Measurements from ENCODE around the gene PSG6. TPM values are rescaled to one million over a fixed set of nuclear protein-coding genes. Genes with fewer than 3 reads are reported as not detected.
"Not testable (repeated sequence)": the region's sequence is repeated elsewhere in the genome, so short reads cannot be mapped to it uniquely, and the experiment has no call there.

PSG6 gene
- total and polyA plus RNA-seq, 2 of the 8 experiments (the other 6 are each of a cell fraction or from before 2014, with no cell fraction given), result not detected

- H3K4me2 ChIP-seq (ENCODE audit: insufficient read depth in 1 of 2, low read depth in 2 of 2, low read length in 2 of 2); H3K23me2 ChIP-seq (ENCODE audit: low read depth, low read length); H2BK12ac ChIP-seq (ENCODE audit: low read depth, low read length); H3K36me3 ChIP-seq (ENCODE audit: control insufficient read depth in 2 of 4, insufficient read depth in 4 of 4, low read length in 3 of 4); H4K5ac ChIP-seq (ENCODE audit: insufficient read length, low read depth, low read length); H4K20me1 ChIP-seq (replicated peaks in 1 of 2; ENCODE audit: control insufficient read depth in 1 of 2, insufficient read depth in 2 of 2, low read length in 2 of 2); H3K27me3 ChIP-seq (replicated peaks in 1 of 4; ENCODE audit: control insufficient read depth in 3 of 4, extremely low read depth in 1 of 4, insufficient read depth in 3 of 4, low read length in 3 of 4); H3K79me2 ChIP-seq (ENCODE audit: control insufficient read depth in 1 of 2, insufficient read depth in 2 of 2, low read length in 2 of 2); H2BK20ac ChIP-seq (ENCODE audit: low read length); H3K79me1 ChIP-seq (ENCODE audit: low read depth, low read length); H3K9ac ChIP-seq (replicated peaks in 1 of 4; ENCODE audit: extremely low read depth in 1 of 4, low read depth in 3 of 4, low read length in 3 of 4); H2BK120ac ChIP-seq (replicated peaks; ENCODE audit: low read depth, low read length); DNase-seq (ENCODE audit: low read depth in 1 of 2, low spot score in 2 of 2); H3K27ac ChIP-seq (ENCODE audit: low read depth, low read length); CTCF ChIA-PET (ENCODE audit: partially characterized antibody); H3K4me1 ChIP-seq (replicated peaks in 1 of 4; ENCODE audit: control insufficient read depth in 3 of 4, insufficient read depth in 4 of 4, low read length in 3 of 4); H4K8ac ChIP-seq (ENCODE audit: extremely low read depth, insufficient read depth, low read length); H3K56ac ChIP-seq (replicated peaks; ENCODE audit: insufficient read length, low read depth, low read length); H2BK5ac ChIP-seq (ENCODE audit: low read depth, low read length); H3K14ac ChIP-seq (ENCODE audit: insufficient read length); H3K18ac ChIP-seq (ENCODE audit: extremely low read depth, low read length); FAIRE-seq; H2BK15ac ChIP-seq (ENCODE audit: low read length); POLR2A ChIA-PET (ENCODE audit: partially characterized antibody); H4K91ac ChIP-seq (replicated peaks; ENCODE audit: insufficient read length, low read length); H3K23ac ChIP-seq (ENCODE audit: insufficient read length); H2AK5ac ChIP-seq (ENCODE audit: low read depth, low read length); H3K4me3 ChIP-seq (ENCODE audit: extremely low read depth in 1 of 4, insufficient read depth in 2 of 4, low read depth in 3 of 4, low read length in 4 of 4); H3K4ac ChIP-seq (replicated peaks; ENCODE audit: insufficient read length, low read depth, low read length); H2AFZ ChIP-seq (ENCODE audit: low read length): not testable (repeated sequence)
- H3K9me3 ChIP-seq (ENCODE audit: insufficient read depth in 2 of 2, low read depth in 1 of 2, low read length in 1 of 2), result peaks cover 24 to 75% of the 10 kb centered on the region in 2 experiments; a peak in 3 of 4 replicates
These were observed 41.1 kb downstream of the PSG6 start for GRCh38 chr19:42876596-42876995.

GRCh38 chr19:42875881-42876280, 41.8 kb downstream of the PSG6 start:
- H2BK12ac ChIP-seq (ENCODE audit: low read depth, low read length); H4K8ac ChIP-seq (ENCODE audit: extremely low read depth, insufficient read depth, low read length); H3K27ac ChIP-seq (ENCODE audit: low read depth, low read length); CTCF ChIA-PET (ENCODE audit: partially characterized antibody); H3K18ac ChIP-seq (ENCODE audit: extremely low read depth, low read length); H4K5ac ChIP-seq (ENCODE audit: insufficient read length, low read depth, low read length); H3K27me3 ChIP-seq (replicated peaks in 1 of 4; ENCODE audit: control insufficient read depth in 3 of 4, extremely low read depth in 1 of 4, insufficient read depth in 3 of 4, low read length in 3 of 4); DNase-seq (ENCODE audit: low read depth in 1 of 2, low spot score in 2 of 2); H3K4me1 ChIP-seq (replicated peaks in 1 of 4; ENCODE audit: control insufficient read depth in 3 of 4, insufficient read depth in 4 of 4, low read length in 3 of 4); H3K9ac ChIP-seq (replicated peaks in 1 of 4; ENCODE audit: extremely low read depth in 1 of 4, low read depth in 3 of 4, low read length in 3 of 4); H3K56ac ChIP-seq (replicated peaks; ENCODE audit: insufficient read length, low read depth, low read length); H2BK15ac ChIP-seq (ENCODE audit: low read length); H3K4ac ChIP-seq (replicated peaks; ENCODE audit: insufficient read length, low read depth, low read length); H2BK20ac ChIP-seq (ENCODE audit: low read length); FAIRE-seq; H4K20me1 ChIP-seq (replicated peaks in 1 of 2; ENCODE audit: control insufficient read depth in 1 of 2, insufficient read depth in 2 of 2, low read length in 2 of 2); H3K23ac ChIP-seq (ENCODE audit: insufficient read length); H3K23me2 ChIP-seq (ENCODE audit: low read depth, low read length); H3K36me3 ChIP-seq (ENCODE audit: control insufficient read depth in 2 of 4, insufficient read depth in 4 of 4, low read length in 3 of 4); H2BK120ac ChIP-seq (replicated peaks; ENCODE audit: low read depth, low read length); H3K4me2 ChIP-seq (ENCODE audit: insufficient read depth in 1 of 2, low read depth in 2 of 2, low read length in 2 of 2); POLR2A ChIA-PET (ENCODE audit: partially characterized antibody); H4K91ac ChIP-seq (replicated peaks; ENCODE audit: insufficient read length, low read length); H3K4me3 ChIP-seq (ENCODE audit: extremely low read depth in 1 of 4, insufficient read depth in 2 of 4, low read depth in 3 of 4, low read length in 4 of 4); H3K79me2 ChIP-seq (ENCODE audit: control insufficient read depth in 1 of 2, insufficient read depth in 2 of 2, low read length in 2 of 2); H3K14ac ChIP-seq (ENCODE audit: insufficient read length); H2AFZ ChIP-seq (ENCODE audit: low read length); H2BK5ac ChIP-seq (ENCODE audit: low read depth, low read length); H3K79me1 ChIP-seq (ENCODE audit: low read depth, low read length); H2AK5ac ChIP-seq (ENCODE audit: low read depth, low read length): not testable (repeated sequence)
- 73% methylated on average over 1 of the region's 1 CpG; no CpG with 5 or more reads in 1 of the 2 experiments for WGBS, 2 experiments (ENCODE audit: extremely low coverage in 1 of 2, insufficient coverage in 1 of 2, insufficient read length in 1 of 2, insufficient replicate concordance in 2 of 2, low coverage in 1 of 2, low lambda C conversion rate in 2 of 2, missing lambda C conversion rate in 1 of 2)
- peaks cover 27 to 75% of the 10 kb centered on the region in 2 experiments; a peak in 3 of 4 replicates for H3K9me3 ChIP-seq (ENCODE audit: insufficient read depth in 2 of 2, low read depth in 1 of 2, low read length in 1 of 2)

All from H1 (cell line).